Pons (tissue), 1 donor: Measurements from ENCODE around the gene CREG1.
"Not testable (repeated sequence)": the region's sequence is repeated elsewhere in the genome, so short reads cannot be mapped to it uniquely, and the experiment has no call there.

Experiments
- DNase-seq: peaks from one replicate; pipeline ENCODE4 v3.0.0-alpha.2; 2016; ENCODE audit warnings: low spot score

CREG1 gene

DNA sequence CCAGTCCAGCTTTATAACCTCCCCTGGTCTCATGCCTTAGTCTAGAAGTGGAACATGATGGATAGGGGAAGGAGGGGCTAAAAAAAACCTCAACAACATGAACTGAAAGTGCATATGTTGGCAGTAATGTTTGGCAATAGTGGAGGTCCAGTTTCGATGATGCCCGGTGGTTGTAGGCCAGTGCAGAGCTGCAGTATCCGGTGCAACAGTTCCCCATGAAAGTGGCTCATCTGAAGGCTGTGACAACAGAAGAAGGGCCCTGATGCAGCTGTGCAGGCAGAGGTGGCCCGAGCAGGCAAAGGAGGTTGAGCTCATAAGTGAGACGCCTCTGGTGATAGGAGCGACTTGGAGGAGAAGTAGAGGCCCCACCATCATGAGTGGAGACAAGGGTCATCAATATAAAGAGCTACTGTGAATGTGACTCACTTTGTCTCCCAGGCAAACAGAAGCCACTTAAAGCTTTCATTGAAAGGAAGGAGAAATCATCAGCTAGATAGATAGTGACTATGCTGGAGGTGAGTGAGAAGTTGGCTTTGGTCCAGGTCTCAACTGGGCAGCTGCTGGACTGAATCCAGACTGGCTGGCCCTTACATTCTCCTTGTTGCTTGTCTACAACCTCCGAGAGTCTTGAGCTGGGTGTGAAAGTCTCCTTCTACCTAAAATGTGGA lies 10.2 kb upstream of the CREG1 start:
- DNase-seq: peak; percentile 79

DNA sequence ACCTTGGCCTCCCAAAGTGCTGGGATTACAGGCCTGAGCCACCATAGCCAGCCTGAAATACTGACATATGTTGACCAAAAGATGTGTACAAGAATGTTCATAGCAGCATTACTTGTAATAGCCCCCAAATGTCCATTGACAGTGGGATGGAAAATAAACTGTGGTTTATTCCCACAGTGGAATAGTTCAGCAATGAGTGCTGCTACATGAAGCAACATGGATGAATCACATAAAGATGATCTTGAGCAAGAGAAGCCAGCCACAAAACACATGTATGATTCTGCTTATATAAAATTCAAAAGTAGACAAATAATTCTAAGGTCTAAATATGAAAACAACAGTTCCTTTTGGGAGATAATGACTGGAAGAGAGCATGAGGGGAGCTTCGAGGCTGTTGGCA lies 9.1 kb upstream of the CREG1 start:
- DNase-seq: no peak

DNA sequence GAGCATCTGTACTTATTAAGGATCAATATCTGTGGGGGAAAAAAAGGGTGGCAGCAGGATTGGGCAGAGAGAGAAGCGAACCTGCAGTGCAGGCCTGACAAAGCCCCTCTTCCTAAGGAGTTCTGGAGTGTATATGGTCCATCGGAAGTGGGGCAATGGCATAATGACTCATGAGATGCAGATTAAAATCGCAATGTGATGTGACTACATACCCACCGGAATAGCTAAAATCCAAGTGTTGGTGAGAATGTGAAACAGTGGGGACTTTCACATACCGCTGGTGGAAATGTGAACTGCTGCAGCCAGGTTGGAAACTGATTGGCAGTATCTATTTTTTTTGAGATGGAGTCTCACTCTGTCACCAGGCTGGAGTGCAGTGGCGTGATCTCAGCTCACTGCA lies 8.2 kb upstream of the CREG1 start:
- DNase-seq: no peak

DNA sequence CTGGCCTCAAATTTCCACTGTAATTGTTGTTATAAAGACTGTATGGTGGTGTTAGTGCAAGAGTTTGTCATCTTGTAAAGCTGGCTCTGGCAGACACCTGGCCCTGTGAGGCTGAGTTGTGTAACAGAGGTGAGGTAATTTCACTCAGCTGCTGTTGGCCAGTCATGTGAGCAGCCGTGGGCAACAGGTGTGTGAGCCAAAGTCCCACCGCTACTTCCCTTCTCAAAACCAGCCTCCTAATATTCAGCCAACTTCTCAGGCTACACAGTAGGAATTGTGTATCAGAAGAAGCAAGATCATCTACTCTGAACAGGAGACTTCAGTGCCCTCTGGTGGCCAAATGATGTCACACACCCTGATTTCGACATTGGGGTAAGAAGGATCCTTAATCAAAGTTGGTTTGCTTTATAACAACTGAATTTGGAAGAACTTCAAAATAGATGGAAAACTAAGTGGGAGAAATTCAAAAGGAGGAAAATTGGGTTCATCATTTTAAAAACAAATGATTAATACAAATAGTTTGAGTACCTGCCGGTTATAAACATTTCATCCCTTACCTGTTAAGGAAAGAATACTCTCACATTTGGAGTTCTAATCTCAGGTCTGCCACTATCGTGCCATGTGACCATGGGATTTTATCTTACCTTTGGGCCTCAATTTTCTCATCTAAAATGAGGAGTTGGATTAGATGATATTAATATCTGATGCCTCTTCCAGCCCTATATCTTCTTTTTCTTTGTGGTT lies 2.6 kb upstream of the CREG1 start:
- DNase-seq: peak; percentile 88

DNA sequence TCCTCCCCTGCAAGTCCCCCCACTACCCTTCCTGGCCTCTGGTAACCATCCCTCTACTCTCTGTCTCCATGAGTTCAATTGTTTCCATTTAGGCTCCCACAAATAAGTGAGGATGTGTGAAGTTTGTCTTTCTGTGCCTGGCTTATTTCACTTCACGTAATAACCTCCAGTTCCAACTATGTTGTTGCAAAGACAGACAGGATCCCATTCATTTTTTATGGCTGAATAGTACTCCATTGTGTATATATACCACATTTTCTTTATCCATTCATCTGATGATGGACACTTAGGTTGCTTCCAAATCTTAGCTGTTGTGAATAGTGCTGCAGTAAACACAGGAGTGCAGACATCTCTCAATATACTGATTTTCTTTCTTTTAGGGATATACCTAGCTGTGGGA lies 1.5 kb upstream of the CREG1 start:
- not testable (repeated sequence) for DNase-seq

DNA sequence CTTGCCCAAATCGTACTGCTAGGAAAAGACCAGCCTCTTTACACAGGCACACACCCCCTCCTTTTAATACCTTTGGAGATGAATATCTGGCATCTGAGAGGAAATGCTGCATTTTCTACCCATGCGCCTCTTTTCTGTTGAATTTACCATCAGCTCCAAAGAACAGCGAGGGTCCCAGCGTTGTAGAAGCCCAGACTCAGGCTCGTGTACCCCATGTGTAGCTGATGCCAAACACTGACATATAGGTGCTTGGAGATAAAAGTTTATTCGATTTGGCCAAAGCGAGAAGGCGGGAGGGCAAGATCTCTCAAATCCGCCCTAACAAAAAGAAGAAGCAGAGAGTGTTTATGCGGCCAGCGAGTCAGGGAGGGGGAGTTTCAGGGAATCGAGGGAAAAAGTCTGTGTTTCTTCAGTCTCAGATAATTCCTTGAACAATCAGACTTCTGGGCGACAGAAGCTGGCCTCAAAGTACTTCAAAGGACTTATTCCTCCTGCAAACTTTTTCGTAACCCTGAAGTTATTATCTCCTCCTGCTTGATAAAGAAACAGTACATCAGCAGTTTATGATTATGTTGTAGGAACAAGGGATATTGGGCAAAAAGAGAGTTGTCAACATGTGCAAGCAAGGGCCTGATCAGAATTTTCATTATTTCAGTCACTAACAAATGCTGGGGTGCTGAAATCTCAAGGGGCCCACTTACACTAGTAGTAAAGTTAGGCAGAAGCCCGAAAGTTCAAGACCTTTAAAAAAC lies 642 bp upstream of the CREG1 start:
- DNase-seq: peak; percentile 46

DNA sequence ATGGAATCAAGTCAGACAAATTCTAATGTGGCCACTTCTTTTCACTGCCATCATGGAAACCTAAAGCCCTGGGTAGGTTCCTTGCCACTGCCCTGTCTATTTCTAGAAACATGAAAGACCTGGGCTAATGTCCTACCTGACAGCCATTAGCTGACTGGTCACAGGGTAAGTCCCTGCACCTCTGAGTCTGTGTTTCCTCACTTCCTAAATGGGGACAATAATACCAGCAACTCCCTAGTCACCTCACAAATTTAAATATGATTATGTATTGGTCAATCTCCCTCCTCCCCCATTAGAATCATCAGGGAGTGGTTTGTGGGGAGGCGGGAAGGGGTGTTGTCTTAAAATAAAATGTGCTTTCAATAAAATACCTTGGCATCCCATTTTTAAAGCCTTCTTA lies 2.2 kb downstream of the CREG1 start:
- no peak for DNase-seq

DNA sequence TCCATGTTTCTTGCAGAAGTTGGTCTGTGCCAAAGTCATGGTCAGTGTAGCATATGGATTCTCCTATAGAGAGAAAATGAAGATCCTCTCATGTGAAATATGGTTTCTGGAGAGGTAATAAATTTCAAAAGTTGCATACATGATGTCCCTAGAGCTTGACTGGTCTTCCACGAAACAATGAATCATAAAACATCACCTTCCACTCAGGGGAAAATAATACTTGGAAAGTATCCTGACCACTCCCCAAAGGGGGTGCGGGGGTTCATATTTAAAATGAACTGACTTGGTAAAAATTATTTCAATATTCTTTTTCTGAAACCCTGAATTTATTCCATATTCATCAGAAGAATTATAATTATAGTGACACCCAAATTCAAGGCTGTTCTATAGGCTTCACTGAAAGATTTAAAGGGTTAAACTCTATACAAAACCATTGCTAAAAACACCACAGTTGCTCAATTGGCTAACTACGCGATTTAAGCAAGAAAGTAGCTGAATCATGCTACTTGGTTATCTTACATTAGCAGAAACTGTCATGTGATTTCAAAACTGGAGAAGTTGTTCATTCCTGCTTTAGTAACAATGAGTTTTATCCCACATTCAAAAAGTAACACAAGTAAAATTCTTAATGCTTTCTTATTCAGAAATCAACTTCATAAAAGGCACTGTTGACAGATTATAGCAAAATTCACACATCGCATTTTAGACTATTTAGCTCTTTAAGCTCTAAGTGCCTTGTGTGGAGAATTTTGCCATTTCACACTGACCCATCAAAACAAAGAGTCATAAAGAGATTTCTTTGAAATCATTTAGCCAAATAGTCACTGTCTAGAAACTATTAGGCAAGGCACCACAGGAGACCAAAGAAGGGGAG lies 5.3 kb downstream of the CREG1 start:
- DNase-seq: peak; percentile 69

DNA sequence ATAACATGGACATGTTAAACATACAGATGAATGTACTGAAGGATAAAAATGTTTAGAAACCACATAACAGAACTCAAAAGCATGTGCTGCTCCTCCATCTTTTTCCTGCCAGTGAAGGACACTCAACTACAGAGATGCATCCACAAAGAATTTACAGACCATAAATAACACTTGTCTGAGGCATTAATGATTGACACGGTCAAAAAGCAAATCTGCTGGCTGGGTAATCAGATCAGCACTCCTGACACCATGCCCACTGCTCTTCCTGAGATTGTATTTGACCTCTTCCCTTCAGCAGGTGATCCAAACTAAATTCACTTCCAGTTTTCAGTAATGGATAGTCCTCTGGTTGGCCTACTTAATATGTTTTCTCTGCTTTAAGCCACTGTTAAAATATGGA lies 6.6 kb downstream of the CREG1 start:
- DNase-seq: no peak

DNA sequence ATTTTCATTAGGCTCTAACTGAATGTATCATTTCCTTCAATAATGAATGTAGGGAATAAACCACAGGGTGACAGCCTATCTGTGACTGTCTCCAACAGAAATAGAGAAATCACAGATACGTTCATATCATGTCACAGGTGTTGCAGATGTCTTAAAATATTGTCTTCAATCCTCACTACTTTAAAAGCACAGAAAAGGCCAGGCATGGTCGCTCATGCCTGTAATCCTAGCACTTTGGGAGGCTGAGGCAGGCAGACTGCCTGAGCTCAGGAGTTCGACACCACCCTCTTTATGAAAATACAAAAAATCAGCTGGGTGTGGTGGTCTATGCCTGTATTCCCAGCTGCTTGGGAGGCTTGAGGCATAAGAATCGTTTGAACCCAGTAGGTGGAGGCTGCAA lies 8.2 kb downstream of the CREG1 start:
- no peak for DNase-seq

DNA sequence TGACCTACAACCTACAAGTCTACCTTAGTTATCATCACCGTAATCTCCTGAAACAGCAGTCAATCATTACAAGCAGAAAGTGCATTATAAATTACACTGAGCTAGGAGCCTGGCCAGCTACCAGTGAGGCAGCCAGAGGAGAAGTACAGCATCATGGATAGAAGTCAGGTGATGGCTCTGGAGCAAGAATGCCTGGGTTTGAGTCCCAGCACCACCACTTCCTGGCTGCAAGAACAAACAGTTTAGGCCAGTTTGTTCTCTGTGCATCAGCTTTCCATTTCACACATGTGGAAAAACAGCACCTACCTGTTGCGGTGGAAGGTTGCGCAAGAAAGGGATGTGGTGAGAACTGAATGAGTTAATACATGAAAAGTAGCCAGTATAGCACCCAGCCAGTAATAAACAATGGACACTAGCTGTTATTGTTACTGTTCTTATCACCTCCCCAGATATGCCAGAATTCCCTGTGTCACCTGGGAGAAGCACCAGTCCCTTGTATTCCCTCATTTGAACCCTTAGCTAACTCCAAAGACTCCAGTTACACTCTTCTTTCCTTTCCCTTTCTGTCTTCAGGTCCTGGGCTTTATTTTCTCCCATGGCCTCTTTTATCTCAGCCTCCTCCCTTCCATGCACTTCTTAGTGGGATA lies 9.0 kb downstream of the CREG1 start:
- no peak for DNase-seq

DNA sequence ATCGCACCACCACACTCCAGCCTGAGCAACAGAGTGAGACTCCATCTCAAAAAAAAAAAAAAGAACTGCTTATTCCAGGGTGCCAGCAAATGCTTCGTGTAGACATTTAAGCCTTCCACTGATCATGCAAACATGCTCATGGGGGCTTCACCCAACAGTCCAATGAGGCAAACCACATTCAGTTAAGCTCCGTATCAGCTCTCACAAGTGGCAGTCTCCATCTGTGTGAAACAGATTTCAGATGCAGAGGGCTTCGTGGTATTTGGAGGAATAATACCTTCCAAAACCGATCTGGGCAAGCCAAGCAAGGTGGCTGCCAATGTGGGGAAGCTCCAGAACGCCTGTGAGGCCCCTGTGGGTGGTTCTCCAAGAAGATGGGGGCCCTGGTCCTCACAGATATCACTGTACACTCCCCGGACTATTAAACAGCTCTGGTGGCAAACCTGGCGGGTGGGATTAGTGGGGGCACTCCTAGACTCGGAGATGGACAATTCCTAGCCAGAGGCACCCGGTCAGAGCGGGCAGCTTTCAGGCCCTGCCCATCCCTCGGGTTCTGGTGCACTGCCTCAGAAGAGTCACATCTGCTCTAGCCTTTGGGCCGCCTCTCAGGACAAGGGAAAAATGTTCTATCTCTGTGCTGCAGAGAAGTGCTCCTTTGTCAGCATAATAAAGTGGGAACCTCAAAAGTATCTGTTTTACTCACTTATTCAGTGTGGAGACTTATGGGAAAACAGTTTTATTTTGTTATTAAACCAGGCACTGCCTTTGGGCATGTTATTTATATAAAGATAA lies 10.2 kb downstream of the CREG1 start:
- DNase-seq: peak; percentile 46

DNA sequence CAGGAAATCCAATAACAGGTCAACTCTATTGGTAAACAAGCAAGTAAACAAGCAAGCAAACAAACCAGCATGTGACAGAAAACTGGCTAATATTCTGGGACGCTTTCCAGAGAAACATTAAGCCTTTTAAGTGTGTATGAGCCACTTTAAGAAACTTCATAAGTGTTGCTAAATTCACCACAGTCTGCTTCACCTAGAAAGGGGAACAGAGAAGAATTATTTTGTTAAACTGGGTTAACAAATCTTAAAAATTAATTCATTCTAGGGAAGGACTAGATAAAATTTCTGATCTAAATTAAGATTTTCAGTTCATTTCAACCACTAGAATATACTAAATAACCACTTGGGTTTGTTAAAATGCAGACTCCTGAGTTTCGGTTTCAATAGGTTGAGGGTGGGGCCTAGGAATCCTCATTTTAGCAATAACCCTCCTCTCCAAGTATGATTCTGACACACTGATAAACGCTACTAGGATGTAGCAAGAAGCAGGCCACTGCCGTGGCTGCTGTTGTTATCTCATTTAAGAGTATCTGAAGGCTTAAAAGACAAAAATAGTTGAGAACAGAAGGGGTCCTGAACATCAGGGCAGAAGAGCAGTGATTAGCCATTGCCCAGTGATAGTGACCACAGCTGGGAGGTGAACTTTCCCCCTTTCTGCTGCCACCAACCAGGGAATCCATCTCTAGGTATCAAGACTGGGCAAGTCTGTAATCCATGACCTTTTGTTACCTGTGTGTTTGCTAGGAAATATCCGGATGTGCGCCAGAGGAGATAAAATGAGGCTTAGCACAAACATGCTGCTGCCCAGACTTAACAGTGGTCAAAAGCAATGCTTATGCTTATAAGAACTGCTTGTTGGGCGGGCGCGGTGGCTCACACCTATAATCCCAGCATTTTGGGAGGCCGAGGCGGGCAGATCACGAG lies 11.2 kb downstream of the CREG1 start:
- no peak for DNase-seq

DNA sequence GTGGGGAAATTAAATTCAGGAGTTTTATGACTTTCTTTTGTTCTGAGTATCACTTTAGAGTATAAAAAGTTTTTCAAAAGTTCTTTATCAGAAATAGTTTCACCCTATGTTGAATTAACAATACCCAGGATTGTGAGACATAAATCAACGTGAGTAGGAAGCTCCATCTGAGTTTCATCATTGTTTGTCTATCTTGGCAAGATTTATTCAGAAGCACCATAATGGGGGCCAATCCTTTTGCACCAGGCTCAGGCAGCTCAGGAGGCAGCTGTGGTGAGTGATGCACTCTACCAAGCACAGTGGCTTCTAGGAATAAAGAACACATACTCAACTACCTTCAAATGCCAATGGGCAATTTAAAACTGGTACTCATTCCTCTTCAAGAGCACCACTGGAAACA lies 12.0 kb downstream of the CREG1 start:
- no peak for DNase-seq

DNA sequence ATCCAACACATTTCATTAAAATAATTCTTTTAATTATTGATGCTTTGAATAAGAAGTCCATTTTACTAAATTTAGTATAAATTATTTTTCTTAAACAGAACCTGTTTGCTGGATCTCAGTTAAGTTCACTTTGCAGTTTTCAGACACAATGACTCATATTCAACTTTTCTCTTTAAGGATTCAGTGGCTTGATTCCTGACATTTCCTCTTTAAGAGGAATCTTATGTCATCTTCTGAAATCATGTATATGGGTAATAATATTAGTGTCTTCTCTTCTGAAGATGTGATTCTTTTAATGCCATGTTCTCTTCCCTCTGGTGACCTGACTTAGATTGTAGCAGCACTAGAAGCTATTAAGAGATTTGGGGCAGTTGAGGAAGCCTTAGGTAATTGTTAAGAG lies 12.6 kb downstream of the CREG1 start:
- no peak for DNase-seq

DNA sequence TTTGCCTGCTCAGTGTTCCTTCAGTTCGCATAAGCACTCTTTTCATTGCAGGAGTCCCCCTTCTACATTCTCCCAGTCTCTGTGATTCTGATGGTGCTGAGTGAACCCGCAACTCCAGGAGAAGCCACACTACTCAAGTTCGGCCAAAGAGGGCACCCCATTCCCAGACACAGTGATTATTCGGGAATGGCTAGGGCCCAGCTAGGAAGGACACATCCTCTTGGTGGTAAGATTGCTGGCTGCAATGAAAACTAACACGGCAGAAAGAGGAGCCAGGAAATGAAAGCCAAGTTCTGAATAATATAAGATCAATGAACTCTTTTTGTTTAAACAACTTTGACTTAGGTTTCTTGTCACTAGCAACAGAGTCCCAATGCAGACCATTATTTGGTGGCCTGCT lies 14.9 kb downstream of the CREG1 start:
- DNase-seq: no peak

DNA sequence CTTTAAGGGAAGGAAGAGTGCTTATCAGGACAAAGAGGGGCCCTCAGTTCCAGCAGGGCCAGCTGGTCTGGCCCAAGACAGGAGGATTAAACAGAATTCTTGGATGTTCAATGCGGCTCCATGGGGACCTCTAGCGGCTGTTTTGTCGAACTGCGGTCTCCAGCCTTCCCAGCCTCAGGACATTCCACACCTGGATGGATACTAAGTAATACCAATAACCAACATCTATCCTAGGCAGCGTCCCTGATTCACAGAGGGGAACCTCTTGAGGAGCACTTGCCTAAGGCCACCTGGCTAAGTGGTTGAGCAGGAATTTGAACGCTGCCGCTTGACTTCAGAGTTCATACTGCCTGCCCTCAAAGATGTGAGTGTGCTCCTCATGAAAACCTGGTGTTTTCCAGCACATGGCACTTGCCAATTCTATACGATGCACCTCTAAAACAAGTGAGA lies 19.7 kb downstream of the CREG1 start:
- DNase-seq: peak; percentile 76

DNA sequence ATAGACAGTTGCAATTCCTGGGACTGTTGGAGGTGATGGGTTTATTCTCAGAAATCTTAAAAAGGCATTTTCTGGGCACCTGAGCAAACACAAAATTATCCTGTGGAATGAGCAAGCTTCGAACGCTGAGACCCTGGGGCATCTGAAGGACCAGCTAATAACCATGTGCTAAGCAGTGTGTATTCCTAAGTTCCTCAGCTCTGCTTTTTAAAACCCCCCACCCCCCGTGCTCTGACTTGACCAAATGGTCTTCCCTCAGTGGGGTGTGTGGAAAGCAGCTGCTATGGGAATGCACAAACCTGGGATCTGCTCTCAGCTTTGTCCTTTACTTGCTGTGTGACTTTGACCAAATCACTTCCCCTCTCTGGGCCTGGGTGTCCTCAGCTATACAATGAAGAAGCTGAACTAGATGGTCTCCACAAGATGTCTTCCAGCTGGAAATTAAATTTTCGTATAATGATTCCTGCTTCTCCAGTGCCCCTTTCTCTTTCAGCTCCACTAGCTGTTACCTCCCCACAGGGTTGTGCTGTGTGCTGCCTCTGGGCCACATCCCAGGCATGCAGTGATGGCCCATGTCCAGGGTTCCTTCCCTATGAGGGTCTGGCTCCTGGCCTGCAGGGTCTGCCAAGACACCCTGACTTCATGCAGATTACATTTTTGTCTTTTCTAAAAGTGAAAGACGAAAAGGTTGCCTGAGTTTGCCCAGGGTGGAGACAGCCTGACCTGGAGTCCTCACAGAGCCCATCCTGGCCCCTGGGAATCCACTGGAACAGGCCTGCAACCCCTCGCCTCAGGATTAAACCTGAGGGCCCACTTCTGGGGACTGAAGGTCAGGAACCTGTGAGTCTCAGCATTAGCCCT lies 20.4 kb downstream of the CREG1 start:
- no peak for DNase-seq

DNA sequence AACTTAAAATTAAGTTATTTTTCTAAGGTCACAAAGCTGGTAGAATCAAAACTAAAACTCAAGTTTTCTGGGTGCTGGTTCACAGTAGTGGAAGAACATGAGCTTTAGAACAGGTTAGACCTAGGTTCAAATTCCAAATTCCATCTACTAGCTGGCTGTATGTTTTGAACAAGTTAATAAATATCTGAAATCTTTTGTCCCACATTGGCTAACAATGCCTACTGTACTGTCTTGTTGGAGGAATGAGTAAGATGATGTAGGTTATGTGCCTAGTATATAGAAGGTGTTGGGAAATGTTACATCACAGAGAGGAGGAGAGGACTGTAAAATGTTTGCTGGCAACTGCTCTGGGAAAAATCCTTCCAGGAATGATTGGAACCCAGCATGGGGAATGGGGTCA lies 21.2 kb downstream of the CREG1 start:
- DNase-seq: no peak
